Stimulated activated CD4-positive, alpha-beta T cell treated with anti-CD3 and anti-CD28 coated beads, Interleukin-2, amount 100 ng/mL, for 24 hours (primary cell): ENCODE results near the gene SLC12A2.

ENCODE experiments used
- DNase-seq, 2 donors: peaks; one replicate each; pipeline ENCODE4 v3.0.0-alpha.2; 2020

The SLC12A2 gene

GRCh38 chr5:128228521-128228920 is 145.0 kb downstream of the SLC12A2 start:
- no peak for DNase-seq

DNA sequence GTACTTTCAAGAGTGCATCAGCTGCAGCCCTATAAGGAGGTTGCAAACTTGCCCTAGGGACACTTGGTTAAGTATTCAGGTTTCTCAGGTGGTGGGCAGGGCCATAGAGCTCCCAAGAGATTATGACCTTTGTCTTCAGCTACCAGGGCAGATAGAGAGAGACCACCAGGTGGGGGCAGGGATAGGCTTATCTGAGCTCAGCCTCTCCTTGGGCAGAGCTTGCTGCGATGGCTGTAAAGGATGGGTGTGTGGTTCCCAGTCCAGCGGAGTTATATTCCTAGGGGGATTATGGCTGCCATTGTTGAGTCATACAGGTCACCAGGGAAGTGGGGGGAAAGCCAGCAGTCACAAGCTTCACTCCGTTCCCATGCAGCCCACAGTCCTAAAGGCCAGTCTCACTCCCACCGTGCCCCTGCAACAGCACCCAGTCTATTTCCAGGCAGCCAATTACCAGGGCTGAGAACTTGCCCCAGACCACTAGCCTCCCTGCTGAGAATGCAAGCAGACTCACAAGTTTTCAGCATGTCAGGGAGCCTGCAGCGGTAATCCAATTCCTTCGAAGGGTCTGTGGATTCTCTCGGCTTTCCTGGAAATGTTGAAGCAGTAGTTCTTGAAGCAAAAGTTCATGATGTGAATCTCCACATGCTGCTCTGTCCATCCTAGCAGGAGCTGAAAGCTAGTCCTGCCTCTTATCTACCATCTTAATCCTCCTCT is 151.5 kb downstream of the SLC12A2 start:
- DNase-seq = no peak

DNA sequence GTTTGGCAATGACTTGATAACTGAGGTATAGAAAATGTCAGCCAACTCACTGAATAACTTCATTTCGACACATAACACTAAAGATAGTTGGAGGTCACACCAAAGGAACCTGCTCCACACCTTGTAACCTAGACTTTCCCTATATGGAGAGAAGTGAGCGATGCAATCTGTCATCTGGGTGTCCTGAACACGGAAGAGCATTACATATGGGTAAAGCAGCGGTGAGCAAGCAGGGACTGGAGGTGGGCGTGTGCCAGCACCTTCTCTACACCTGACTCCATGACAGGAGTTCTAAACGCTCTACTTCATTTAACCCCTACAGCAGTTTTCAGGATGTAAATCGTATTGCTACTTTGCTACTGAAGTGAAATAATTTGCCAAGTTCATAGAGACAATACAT is 152.8 kb downstream of the SLC12A2 start:
- DNase-seq = no peak

DNA sequence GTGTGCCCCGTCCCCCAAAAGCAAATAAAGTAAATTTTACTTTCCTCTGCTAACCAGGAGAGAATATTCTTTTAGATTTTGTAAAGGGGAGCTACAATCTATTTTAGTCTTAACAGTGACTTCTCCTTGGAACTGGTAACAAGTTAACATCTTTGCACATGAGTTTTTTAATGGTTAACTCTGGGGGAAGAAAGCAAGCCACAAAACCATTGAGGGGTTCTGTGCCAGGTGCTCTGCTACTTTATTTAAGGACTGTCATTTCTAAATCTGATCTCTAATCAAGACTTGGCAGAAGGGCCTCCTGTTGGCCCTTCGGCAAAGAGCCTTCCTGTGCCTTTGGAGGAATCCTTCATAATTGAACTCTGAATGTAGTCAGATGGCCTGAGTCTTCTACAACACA is 153.4 kb downstream of the SLC12A2 start:
- no peak for DNase-seq

GRCh38 chr5:128237546-128237945 is 154.0 kb downstream of the SLC12A2 start:
- no peak for DNase-seq
